GM03348 (cell line): Measurements from ENCODE around the gene ESYT3.

Experiments used
- DNase-seq: peaks from one replicate; pipeline ENCODE4 v3.0.0; 2012; ENCODE audit warnings: low spot score

ESYT3 gene, protein sequence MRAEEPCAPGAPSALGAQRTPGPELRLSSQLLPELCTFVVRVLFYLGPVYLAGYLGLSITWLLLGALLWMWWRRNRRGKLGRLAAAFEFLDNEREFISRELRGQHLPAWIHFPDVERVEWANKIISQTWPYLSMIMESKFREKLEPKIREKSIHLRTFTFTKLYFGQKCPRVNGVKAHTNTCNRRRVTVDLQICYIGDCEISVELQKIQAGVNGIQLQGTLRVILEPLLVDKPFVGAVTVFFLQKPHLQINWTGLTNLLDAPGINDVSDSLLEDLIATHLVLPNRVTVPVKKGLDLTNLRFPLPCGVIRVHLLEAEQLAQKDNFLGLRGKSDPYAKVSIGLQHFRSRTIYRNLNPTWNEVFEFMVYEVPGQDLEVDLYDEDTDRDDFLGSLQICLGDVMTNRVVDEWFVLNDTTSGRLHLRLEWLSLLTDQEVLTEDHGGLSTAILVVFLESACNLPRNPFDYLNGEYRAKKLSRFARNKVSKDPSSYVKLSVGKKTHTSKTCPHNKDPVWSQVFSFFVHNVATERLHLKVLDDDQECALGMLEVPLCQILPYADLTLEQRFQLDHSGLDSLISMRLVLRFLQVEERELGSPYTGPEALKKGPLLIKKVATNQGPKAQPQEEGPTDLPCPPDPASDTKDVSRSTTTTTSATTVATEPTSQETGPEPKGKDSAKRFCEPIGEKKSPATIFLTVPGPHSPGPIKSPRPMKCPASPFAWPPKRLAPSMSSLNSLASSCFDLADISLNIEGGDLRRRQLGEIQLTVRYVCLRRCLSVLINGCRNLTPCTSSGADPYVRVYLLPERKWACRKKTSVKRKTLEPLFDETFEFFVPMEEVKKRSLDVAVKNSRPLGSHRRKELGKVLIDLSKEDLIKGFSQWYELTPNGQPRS

DNA sequence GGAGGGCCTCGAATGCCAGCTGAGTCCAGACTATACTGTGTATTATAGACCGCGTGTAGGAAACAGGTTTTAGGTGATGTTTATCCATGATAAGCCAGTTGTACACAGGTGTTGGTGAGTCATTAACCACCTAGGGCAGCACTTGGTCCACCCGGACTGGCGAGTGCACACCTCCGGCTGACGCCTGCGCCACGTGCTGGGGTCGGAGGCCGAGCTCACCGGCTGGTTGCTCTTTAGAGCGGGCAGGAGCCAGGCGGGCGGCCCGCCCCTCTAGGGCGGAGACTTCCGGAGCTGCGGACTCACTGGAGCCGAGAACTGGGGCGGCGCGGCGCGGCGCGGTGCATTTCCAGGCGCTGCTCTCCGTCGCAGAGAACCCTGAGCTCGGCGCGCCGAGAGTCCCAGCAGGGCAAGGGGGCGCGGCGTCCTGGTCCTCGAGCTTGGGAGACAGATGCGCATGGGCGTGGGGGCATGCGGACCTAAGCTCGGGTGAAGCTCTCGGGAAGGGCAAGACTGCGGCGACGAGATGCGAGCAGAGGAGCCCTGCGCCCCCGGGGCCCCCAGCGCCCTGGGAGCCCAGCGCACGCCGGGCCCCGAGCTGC is at the start of gene ESYT3:
ESYT3 (plus strand) TSS at position 341 of the 599 bp plus-strand sequence; CDS start at position 524, 183 bp downstream.
- peak; percentile 89 for DNase-seq

DNA sequence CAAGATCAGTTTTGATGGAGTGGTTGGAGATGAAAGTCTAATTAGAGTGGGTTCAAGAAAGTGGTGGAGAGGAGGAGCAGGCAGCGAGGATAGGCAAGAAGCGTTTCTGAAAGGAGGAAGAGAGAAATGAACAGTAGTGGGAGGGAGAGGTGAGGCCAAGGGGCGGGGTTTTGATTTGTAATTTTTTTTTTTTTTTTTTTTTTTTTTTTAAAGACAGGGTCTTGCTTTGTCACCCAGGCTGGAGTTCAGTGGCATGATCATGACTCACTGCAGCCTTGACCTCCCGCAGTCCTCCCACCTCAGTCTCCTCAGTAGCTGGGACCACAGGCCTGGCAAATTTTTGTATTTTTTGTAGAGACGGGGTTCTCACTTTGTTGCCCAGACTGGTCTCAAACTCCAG is 49.4 kb upstream of the ESYT3 start:
- no peak for DNase-seq

DNA sequence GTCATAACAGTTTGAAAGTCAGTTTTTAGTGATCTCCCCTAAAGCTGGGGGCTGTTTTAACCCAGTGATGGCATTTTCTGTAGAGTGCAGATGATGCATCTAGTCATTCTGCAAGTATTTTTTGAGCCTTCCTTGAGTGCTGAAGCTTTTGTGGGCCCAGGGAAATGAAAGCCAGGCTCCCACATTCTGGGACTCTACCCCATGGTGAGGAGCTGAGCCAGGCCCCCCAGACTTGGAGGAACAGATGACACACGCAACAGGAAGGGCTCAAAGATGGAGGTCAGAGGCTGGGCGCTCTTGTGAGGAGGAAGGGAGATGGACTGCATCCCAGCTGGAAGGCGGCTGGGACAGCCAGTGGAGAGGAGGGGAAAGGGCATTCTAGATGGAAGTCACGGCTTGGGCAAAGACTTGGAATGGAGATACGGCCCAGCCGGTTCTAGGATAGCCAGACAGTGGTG is 45.2 kb upstream of the ESYT3 start:
- DNase-seq, result peak; percentile 14

DNA sequence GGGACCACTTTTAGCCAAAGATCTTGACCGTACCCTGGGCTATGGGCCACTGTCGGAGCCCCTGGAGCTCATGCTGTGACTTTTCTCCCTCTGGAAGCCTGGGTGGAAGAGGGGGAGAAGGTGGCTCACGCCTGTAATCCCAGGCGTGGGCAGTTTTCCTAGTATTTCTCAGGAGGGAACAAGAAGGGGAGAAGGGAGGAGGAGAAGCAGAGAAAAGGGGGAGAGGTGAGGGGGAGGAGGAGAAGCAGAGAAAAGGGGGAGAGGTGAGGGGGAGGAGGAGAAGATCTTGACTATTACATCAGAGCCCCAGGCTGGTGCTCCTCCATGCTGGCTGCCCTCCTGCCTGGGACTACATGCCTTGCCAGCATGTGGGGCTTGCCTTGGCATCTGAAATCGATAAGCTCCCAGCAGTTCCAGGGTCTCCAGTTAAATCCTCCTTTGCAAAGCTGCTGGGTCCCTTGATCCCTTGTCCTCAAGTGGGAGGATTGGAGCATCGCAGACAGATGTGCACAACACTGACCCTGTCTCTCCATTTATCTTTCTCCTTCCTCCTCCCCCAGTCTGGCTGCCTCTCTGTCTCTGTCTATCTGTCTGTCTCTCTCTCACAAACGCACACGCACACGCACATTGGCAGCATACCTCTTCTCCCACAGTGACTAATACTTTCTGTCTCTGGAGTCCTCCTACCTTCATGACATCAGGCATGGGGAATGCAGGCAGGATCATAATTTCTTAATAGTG is 44.4 kb upstream of the ESYT3 start:
- peak; percentile 94 for DNase-seq

GRCh38 chr3:138390582-138390932 is 43.9 kb upstream of the ESYT3 start:
- DNase-seq, result no peak

GRCh38 chr3:138394156-138394555 is 40.3 kb upstream of the ESYT3 start:
- no peak for DNase-seq

GRCh38 chr3:138394686-138395085 is 39.7 kb upstream of the ESYT3 start:
- no peak for DNase-seq

GRCh38 chr3:138395865-138396751 is 38.3 kb upstream of the ESYT3 start:
- DNase-seq, result no peak

GRCh38 chr3:138396752-138397410 is 37.5 kb upstream of the ESYT3 start:
- no peak for DNase-seq

DNA sequence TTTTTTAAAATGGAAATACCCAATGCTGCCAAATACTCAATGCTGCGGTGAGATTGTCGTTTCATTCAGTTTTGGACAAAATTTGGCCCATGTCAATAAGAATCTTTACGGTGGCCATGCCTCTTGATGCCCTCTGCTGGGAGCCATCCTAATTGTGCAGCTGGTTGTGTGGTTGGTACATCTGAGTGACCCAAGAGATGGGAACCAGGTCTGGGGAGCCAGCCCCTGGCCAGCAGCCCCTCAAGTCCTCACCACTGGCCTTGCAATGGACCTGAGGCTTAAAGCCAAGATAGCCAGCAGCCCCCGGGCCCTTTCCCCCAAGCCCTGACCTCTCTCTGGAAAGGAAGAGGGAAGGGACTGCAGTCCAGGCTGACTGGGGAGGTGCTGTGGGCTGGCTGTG is 36.4 kb upstream of the ESYT3 start:
- DNase-seq, result no peak

- DNase-seq, result no peak
Measured at GRCh38 chr3:138398791-138399575, 35.4 kb upstream of the ESYT3 start.

- DNase-seq, result no peak
Measured at GRCh38 chr3:138399766-138400165, 34.6 kb upstream of the ESYT3 start.

GRCh38 chr3:138400651-138401070 is 33.8 kb upstream of the ESYT3 start:
- DNase-seq, result no peak

DNA sequence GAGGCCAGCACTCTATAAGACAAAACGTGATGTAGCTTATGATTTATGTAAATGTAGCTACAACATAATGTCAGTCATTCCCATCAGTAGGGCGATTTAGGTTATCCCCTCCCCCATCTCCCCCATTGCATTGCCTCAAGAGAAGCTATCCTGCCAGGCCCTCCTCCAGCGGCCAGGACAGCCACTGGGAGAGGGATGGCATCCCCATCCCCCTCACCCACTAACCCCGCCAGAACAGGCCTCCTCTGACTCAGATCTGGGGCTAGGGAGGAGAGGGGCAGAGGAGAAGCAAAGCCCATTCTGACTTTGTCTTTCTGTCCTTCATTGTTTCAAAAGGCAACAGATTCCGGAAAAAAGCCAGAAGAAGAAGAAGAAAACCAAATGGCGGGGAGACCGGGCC is 32.6 kb upstream of the ESYT3 start:
- DNase-seq, result no peak

DNA sequence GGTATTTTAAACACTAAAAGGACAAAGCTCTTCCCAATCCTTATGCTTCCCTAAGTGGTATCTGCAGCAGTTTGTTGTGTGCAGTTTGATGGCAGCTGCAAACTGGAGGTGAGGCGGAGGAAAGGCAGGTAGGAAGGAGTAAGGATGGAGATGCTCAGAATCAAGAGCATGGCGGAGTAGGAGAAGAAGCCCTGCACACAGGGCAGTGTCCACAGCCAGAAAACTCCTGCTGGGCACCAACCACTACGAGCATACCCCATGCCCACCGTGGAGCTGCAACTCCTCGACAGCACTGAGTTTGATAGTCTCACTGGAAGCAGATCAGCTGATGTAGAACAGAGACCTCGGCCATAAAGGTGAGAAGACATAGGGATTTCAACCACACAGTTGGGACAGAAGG is 30.3 kb upstream of the ESYT3 start:
- DNase-seq, result no peak

GRCh38 chr3:138405001-138405400 is 29.4 kb upstream of the ESYT3 start:
- no peak for DNase-seq

GRCh38 chr3:138405486-138405885 is 28.9 kb upstream of the ESYT3 start:
- DNase-seq, result no peak

GRCh38 chr3:138406606-138407005 is 27.8 kb upstream of the ESYT3 start:
- DNase-seq, result no peak

GRCh38 chr3:138407236-138407907 is 27.0 kb upstream of the ESYT3 start:
- no peak for DNase-seq
